HCT116 (cell line): Measurements from ENCODE around the gene PDE4D. TPM values are rescaled to one million over a fixed set of nuclear protein-coding genes. Genes with fewer than 3 reads are reported as not detected.

Experiments used
- ATAC-seq: fragments of 200-7000 bp; cut with Tn5 transposase; 2 replicates; pipeline ENCODE4 v1.9.1; 2020; ENCODE audit warnings: mild to moderate bottlenecking, moderate library complexity
- BruUV-seq: library from RNA; stranded (reverse); fragments of 400-500 nt; replicated peaks from 2 replicates; lab custom pipeline; 2021; lab: Mats Ljungman, UMichigan
- CTCF ChIA-PET: fragments of 300-600 bp; sonication (Branson Sonifier 250); formaldehyde crosslinking; loops from one replicate; lab custom pipeline; 2021; ENCODE audit warnings: antibody characterized with exemption; lab: Charles Lee
- POLR2A ChIA-PET: fragments of 300-600, 350-600 bp; sonication (Branson Sonifier 250); formaldehyde crosslinking; loops from one replicate; lab custom pipeline; 2021; ENCODE audit warnings: antibody characterized with exemption; lab: Charles Lee
- RAD21 ChIA-PET, 2 experiments: fragments of 300-600 bp; sonication (Branson Sonifier 250); formaldehyde crosslinking; loops; one replicate each; lab custom pipeline; 2023; ENCODE audit warnings: low total read pairs in 2 of 2; ENCODE audit not compliant: uncharacterized antibody in 2 of 2, unreplicated experiment in 2 of 2, low non-redundant PET in 1 of 2; lab: Charles Lee
- DNase-seq: peaks from one replicate; pipeline ENCODE4 v3.0.0-alpha.2; 2010; ENCODE audit warnings: low read depth, low spot score
- H2AFZ ChIP-seq: fragments of 200-600 bp; shearing (Covaris generic), sonication (generic); 2 replicates; pipeline ENCODE4 v1.6.1; 2017; ENCODE audit warnings: low read depth, mixed run types, mixed read lengths, antibody characterized with exemption, low read length; ENCODE audit not compliant: poor library complexity, severe bottlenecking
- H3K27ac ChIP-seq: 2 replicates; pipeline ENCODE4 v1.5.1; 2012; ENCODE audit warnings: low read depth, low read length
- H3K27me3 ChIP-seq: fragments of 200-600 bp; sonication (generic); 2 replicates; pipeline ENCODE4 v1.6.1; 2016; ENCODE audit warnings: mixed run types, low read length, mixed read lengths; ENCODE audit not compliant: insufficient read depth
- H3K36me3 ChIP-seq, 2 experiments: fragments of 200-500 bp in 1 of 2; fragments of 200-600 bp in 1 of 2; sonication (Bioruptor generic) in 1 of 2; sonication (generic) in 1 of 2; 2 replicates each; pipeline versions ENCODE4 v1.5.1 to v1.6.1; 2014 to 2016; ENCODE audit warnings: low read length in 2 of 2, inconsistent platforms in 1 of 2, mixed read lengths in 1 of 2, mixed run types in 1 of 2; ENCODE audit not compliant: insufficient read depth in 2 of 2, control insufficient read depth in 1 of 2
- H3K4me1 ChIP-seq, 2 experiments: fragments of 200-600 bp in 1 of 2; sonication (generic) in 1 of 2; 2 replicates each; pipeline versions ENCODE4 v1.5.1 to v1.6.1; 2012 to 2017; ENCODE audit warnings: low read length in 2 of 2, inconsistent platforms in 1 of 2, mild to moderate bottlenecking in 1 of 2, mixed read lengths in 1 of 2, mixed run types in 1 of 2, moderate library complexity in 1 of 2; ENCODE audit not compliant: insufficient read depth in 2 of 2, control insufficient read depth in 1 of 2
- H3K4me2 ChIP-seq: fragments of 200-600 bp; sonication (generic); 2 replicates; pipeline ENCODE4 v1.6.1; 2017; ENCODE audit warnings: mixed run types, low read length, mixed read lengths
- H3K4me3 ChIP-seq, 2 experiments: fragments of 200-600 bp in 1 of 2; sonication (generic) in 1 of 2; replicated peaks in 1 of 2; 2 replicates each; pipeline ENCODE4 v1.5.1; 2011 to 2016; ENCODE audit warnings: low read length in 2 of 2, control low read depth in 1 of 2, low read depth in 1 of 2, mild to moderate bottlenecking in 1 of 2, mixed read lengths in 1 of 2, mixed run types in 1 of 2
- H3K79me2 ChIP-seq: fragments of 200-600 bp; sonication (generic); 2 replicates; pipeline ENCODE4 v1.6.1; 2017; ENCODE audit warnings: mild to moderate bottlenecking, mixed run types, low read length, moderate library complexity, mixed read lengths; ENCODE audit not compliant: insufficient read depth
- H3K9ac ChIP-seq: fragments of 200-600 bp; sonication (generic); 2 replicates; pipeline ENCODE4 v1.6.1; 2016; ENCODE audit warnings: low read length, mixed read lengths
- H3K9me2 ChIP-seq: fragments of 200-600 bp; sonication (generic), shearing (Covaris generic); 2 replicates; pipeline ENCODE4 v1.6.1; 2017; ENCODE audit warnings: mixed run types, mild to moderate bottlenecking, moderate library complexity; ENCODE audit not compliant: insufficient read depth
- H3K9me3 ChIP-seq, 2 experiments: fragments of 200-500 bp in 1 of 2; fragments of 200-600 bp in 1 of 2; sonication (Bioruptor generic) in 1 of 2; sonication (generic) in 1 of 2; 2 replicates each; pipeline ENCODE4 v1.6.1; 2014 to 2017; ENCODE audit warnings: low read length in 2 of 2, mixed read lengths in 2 of 2, inconsistent platforms in 1 of 2, low read depth in 1 of 2, mild to moderate bottlenecking in 1 of 2, mixed run types in 1 of 2, moderate library complexity in 1 of 2; ENCODE audit not compliant: control insufficient read depth in 1 of 2, insufficient read depth in 1 of 2
- H4K20me1 ChIP-seq: fragments of 200-600 bp; sonication (generic), shearing (Covaris generic); 2 replicates; pipeline ENCODE4 v1.6.1; 2017; ENCODE audit warnings: mixed run types, mild to moderate bottlenecking, moderate library complexity; ENCODE audit not compliant: insufficient read depth
- CBX3 ChIP-seq: IDR thresholded peaks from 2 replicates; pipeline ENCODE4 v1.6.1; 2012; ENCODE audit warnings: low read depth
- CEBPB ChIP-seq: IDR thresholded peaks from 2 replicates; pipeline ENCODE4 v1.6.1; 2012; ENCODE audit warnings: low read depth
- CTCF ChIP-seq, 3 experiments: fragments of 200-600 bp in 1 of 3; sonication (generic) in 1 of 3; IDR thresholded peaks in 2 of 3; conservative IDR thresholded peaks in 1 of 3; 2 replicates each; pipeline ENCODE4 v1.5.1; 2012 to 2017; ENCODE audit warnings: low read depth in 2 of 3, low read length in 2 of 3, antibody characterized with exemption in 1 of 3, borderline replicate concordance in 1 of 3, control low read depth in 1 of 3, mild to moderate bottlenecking in 1 of 3, mixed read lengths in 1 of 3, mixed run types in 1 of 3, moderate library complexity in 1 of 3; ENCODE audit not compliant: insufficient read depth in 1 of 3
- ELF1 ChIP-seq: IDR thresholded peaks from 2 replicates; pipeline ENCODE4 v1.6.1; 2012; ENCODE audit warnings: low read depth, borderline replicate concordance
- EZH2phosphoT487 ChIP-seq: fragments of 200-600 bp; IDR thresholded peaks from 2 replicates; pipeline ENCODE4 v1.6.1; 2018; ENCODE audit warnings: antibody characterized with exemption, borderline replicate concordance
- FOSL1 ChIP-seq: IDR thresholded peaks from 2 replicates; pipeline ENCODE4 v1.6.1; 2012; ENCODE audit warnings: low read depth
- JUND ChIP-seq: IDR thresholded peaks from 2 replicates; pipeline ENCODE4 v1.6.1; 2012
- POLR2A ChIP-seq: IDR thresholded peaks from 2 replicates; pipeline ENCODE4 v1.7.0; 2011; ENCODE audit warnings: borderline replicate concordance; ENCODE audit not compliant: insufficient read depth, insufficient read length; ENCODE audit errors: extremely low read depth
- POLR2AphosphoS5 ChIP-seq: IDR thresholded peaks from 2 replicates; pipeline ENCODE4 v1.6.1; 2011; ENCODE audit warnings: mild to moderate bottlenecking, low read depth, low read length, moderate library complexity
- RAD21 ChIP-seq: IDR thresholded peaks from 2 replicates; pipeline ENCODE4 v1.6.1; 2012; ENCODE audit warnings: low read depth, mild to moderate bottlenecking
- REST ChIP-seq: IDR thresholded peaks from 2 replicates; pipeline ENCODE4 v1.6.1; 2012; ENCODE audit warnings: low read depth
- SP1 ChIP-seq: IDR thresholded peaks from 2 replicates; pipeline ENCODE4 v1.6.1; 2012; ENCODE audit warnings: low read depth
- TCF7L2 ChIP-seq: IDR thresholded peaks from 2 replicates; pipeline ENCODE4 v1.7.0; 2011; ENCODE audit warnings: borderline replicate concordance, inconsistent platforms; ENCODE audit not compliant: insufficient read depth, insufficient read length; ENCODE audit errors: extremely low read depth
- ZBTB33 ChIP-seq: IDR thresholded peaks from 2 replicates; pipeline ENCODE4 v1.6.1; 2011; ENCODE audit warnings: mild to moderate bottlenecking, low read length, moderate library complexity; ENCODE audit not compliant: insufficient replicate concordance; ENCODE audit errors: extremely low read depth
- ZNF274 ChIP-seq: fragments of 200-500 bp; sonication (Bioruptor generic); IDR thresholded peaks from 2 replicates; pipeline ENCODE4 v1.6.1; 2014; ENCODE audit warnings: mild to moderate bottlenecking, low read depth, low read length, inconsistent platforms
- intact Hi-C: fragments of 100-400 bp; cut with micrococcal nuclease; formaldehyde crosslinking; loops from 2 replicates; pipeline ENCODE4 v1.10.0; 2022
- total RNA-seq: library from RNA; stranded (reverse); gene quantifications from one replicate; pipeline ENCODE4 v1.2.1, GENCODE V29; 2021; ENCODE audit not compliant: unreplicated experiment

Gene PDE4D
- total RNA-seq, 1 experiment from 2014 or later = 1.1 TPM

GRCh38 chr5:59184769-59185168 lies 708.8 kb downstream of the PDE4D start (continued):
- TF ChIP-seq ZBTB33 (no peak), POLR2A (no peak), CTCF (IDR thresholded peaks at IDR 0.05 in 2 of 3, conservative IDR thresholded peaks at IDR 0.05 in 1 of 3; ENCODE audit: borderline replicate concordance in 1 of 3, insufficient read depth in 1 of 3, low read depth in 2 of 3, low read length in 2 of 3) (no peak), POLR2AphosphoS5 (no peak), CEBPB (no peak)

- ATAC-seq = no peak
Observed at GRCh38 chr5:59182760-59183159, 710.8 kb downstream of the PDE4D start.

More at GRCh38 chr5:59182760-59183159, 710.8 kb downstream of the PDE4D start:
- no peaks in the 10 kb centered on the region for H3K9me2 ChIP-seq
- peaks cover 30% of the 10 kb centered on the region for H3K27me3 ChIP-seq
- H3K36me3 ChIP-seq = no peaks in the 10 kb centered on the region
- no peaks in the 10 kb centered on the region for H3K79me2 ChIP-seq
- no peak overlapping the region for H3K4me3 ChIP-seq
- DNase-seq = no peak
- BruUV-seq = no TSS peak
- H3K9me3 ChIP-seq = no peaks in the 10 kb centered on the region
- no peak overlapping the region for H2AFZ ChIP-seq
- no peak for TF ChIP-seq CTCF (IDR thresholded peaks at IDR 0.05 in 2 of 3, conservative IDR thresholded peaks at IDR 0.05 in 1 of 3; ENCODE audit: borderline replicate concordance in 1 of 3, insufficient read depth in 1 of 3, low read depth in 2 of 3, low read length in 2 of 3)
- no peak for TF ChIP-seq REST
- no peak for TF ChIP-seq ZNF274
- no peak for TF ChIP-seq TCF7L2
- no peak for TF ChIP-seq RAD21
- no peak for TF ChIP-seq JUND
- TF ChIP-seq POLR2A = no peak
- no peak for TF ChIP-seq CEBPB
- TF ChIP-seq POLR2AphosphoS5 = no peak
- no peak for TF ChIP-seq FOSL1
- TF ChIP-seq EZH2phosphoT487 = no peak
- TF ChIP-seq ELF1 = no peak
- no peak for TF ChIP-seq CBX3
- no peak for TF ChIP-seq SP1
- ChIA-PET POLR2A (no interaction called here), RAD21 (no interaction called here), CTCF (no interaction called here)
- intact Hi-C loops = no loop called here
- H3K27ac ChIP-seq = no peak overlapping the region
- H3K4me1 ChIP-seq = no peaks in the 10 kb centered on the region
- H3K4me2 ChIP-seq = no peak overlapping the region
- no peaks in the 10 kb centered on the region for H4K20me1 ChIP-seq
- H3K9ac ChIP-seq = no peak overlapping the region
